Activated naive CD4-positive, alpha-beta T cell treated with anti-CD3 and anti-CD28 coated beads for 36 hours (primary cell): ENCODE measurements around the gene CGRRF1. TPM values are rescaled to one million over a fixed set of nuclear protein-coding genes. Genes with fewer than 3 reads are reported as not detected.

Experiments
- CTCF ChIA-PET: fragments of 350-600 bp; sonication (Branson Sonifier 250); formaldehyde crosslinking; loops from one replicate; lab custom pipeline; 2021; ENCODE audit warnings: antibody characterized with exemption; lab: Charles Lee
- DNase-seq: peaks from one replicate; pipeline ENCODE4 v3.0.0-alpha.2; 2020
- H3K27ac Mint-ChIP-seq: one replicate; pipeline ENCODE4 v1.8.0; 2021; ENCODE audit warnings: mild to moderate bottlenecking, mixed read lengths
- H3K27me3 Mint-ChIP-seq: one replicate; pipeline ENCODE4 v1.8.0; 2021; ENCODE audit warnings: low read depth, mixed read lengths
- H3K36me3 Mint-ChIP-seq: one replicate; pipeline ENCODE4 v1.8.0; 2021; ENCODE audit warnings: low read depth, mixed read lengths
- H3K4me1 Mint-ChIP-seq: one replicate; pipeline ENCODE4 v1.8.0; 2021; ENCODE audit warnings: low read depth, mixed read lengths
- H3K4me3 Mint-ChIP-seq: one replicate; pipeline ENCODE4 v1.8.0; 2021; ENCODE audit warnings: mild to moderate bottlenecking, moderate library complexity, mixed read lengths
- H3K9me3 Mint-ChIP-seq: one replicate; pipeline ENCODE4 v1.8.0; 2021; ENCODE audit warnings: mixed read lengths
- intact Hi-C: fragments of 100-400 bp; cut with micrococcal nuclease; formaldehyde crosslinking; loops from one replicate; pipeline ENCODE4 v1.15.1; 2023
- total RNA-seq, 2 experiments: library from RNA; stranded (reverse); gene quantifications; one replicate each; pipeline ENCODE4 v1.2.3, GENCODE V29; 2021

CGRRF1 gene
- total RNA-seq, 2 experiments from 2014 or later: 9.2 to 9.7 TPM

- intact Hi-C loops: loop anchor here (1.0 to 5.0 kb wide), 3 partner anchors 59 to 314 kb away; no protein-coding TSS in a partner anchor
- H3K9me3 Mint-ChIP-seq: peaks cover 9% of the 10 kb centered on the region
- no peaks in the 10 kb centered on the region for H3K27me3 Mint-ChIP-seq
- H3K36me3 Mint-ChIP-seq: peaks cover 13% of the 10 kb centered on the region
- peak overlapping the region; percentile 79 for H3K27ac Mint-ChIP-seq
- CTCF ChIA-PET: interaction anchor here (0.6 to 8.4 kb wide), 17 partner anchors 9 to 207 kb away, joined by 3 to 217 read pairs (median 4); no protein-coding TSS in a partner anchor
- peak overlapping the region; percentile 94 for H3K4me3 Mint-ChIP-seq
- DNase-seq: peak; percentile 67
- H3K4me1 Mint-ChIP-seq: peaks cover 26% of the 10 kb centered on the region
These were observed 58.2 kb downstream of the CGRRF1 start for GRCh38 chr14:54567639-54568561.

GRCh38 chr14:54568821-54569595 is 59.3 kb downstream of the CGRRF1 start:
- Mint-ChIP-seq H3K4me1 (peaks cover 26% of the 10 kb centered on the region), H3K9me3 (peaks cover 13% of the 10 kb centered on the region), H3K27me3 (no peaks in the 10 kb centered on the region), H3K36me3 (peaks cover 21% of the 10 kb centered on the region), H3K4me3 (peak overlapping the region; percentile 74), H3K27ac (no peak overlapping the region)
- intact Hi-C loops: loop anchor here (5.0 kb wide), 1 partner anchor 313 kb away; no protein-coding TSS in a partner anchor
- no peak for DNase-seq
- CTCF ChIA-PET: interaction anchor here (0.7 to 8.4 kb wide), 7 partner anchors 68 to 206 kb away, joined by 3 to 217 read pairs (median 4); no protein-coding TSS in a partner anchor

DNA sequence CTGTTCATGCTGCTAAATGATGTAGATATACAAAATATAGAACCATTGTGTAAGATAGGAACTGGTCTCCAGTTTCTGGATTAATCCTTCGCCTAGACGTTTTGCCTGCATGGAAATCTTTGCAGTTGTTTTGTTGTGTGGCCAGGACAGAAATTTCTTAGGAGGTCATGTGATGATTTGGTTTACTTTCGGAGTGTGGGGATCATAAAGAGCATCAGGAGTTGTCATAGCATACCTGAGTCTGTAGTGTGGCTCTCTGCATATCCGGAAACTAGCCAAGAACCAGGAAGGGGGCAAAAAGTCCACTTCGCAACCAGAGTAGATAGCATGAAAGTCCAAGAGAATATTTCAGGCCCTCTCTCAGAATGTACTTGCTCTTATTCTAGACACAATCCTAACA is 60.3 kb downstream of the CGRRF1 start:
- Mint-ChIP-seq H3K27ac (no peak overlapping the region), H3K27me3 (no peaks in the 10 kb centered on the region), H3K4me1 (peaks cover 19% of the 10 kb centered on the region), H3K9me3 (peaks cover 13% of the 10 kb centered on the region), H3K36me3 (peaks cover 24% of the 10 kb centered on the region), H3K4me3 (no peak overlapping the region)
- DNase-seq: no peak
- intact Hi-C loops: no loop called here
- CTCF ChIA-PET: interaction anchor here (2.1 to 8.4 kb wide), 2 partner anchors 204 to 205 kb away, joined by 15 to 217 read pairs; no protein-coding TSS in a partner anchor

DNA sequence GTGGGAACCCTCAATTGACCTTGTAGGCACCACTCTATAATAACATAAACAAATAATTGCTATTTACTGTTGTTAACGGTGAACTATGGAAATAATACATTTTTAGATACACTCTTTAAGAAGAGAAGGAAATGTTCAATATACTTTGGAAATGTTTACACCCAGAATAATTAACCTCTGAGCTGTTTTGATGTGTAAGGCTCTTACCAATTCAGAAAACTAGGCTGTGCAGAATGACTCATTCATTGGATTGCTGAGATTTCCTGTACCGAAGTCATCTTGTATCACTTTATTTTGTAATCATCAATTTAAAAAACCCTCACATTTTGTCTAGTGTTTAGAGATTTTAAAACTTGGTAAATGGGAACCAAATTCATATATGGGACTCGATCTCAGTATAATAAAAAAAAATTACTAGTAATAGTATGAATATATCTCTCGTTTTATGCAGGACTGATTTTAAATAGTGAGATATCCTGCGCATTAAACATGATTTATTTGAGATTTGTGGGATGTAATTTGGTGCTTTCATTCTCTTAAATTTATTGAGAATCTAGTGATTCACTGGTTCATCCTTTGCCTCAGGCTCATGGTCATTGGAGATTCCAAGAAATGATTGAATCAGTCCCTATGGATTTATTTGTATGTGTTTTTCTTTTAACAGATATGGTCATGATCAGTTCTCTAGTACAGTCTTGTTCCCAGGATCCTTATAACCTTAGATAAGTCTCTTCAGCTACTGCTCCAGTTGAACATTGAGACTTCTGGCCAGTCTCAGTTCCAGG is 61.1 kb downstream of the CGRRF1 start:
- CTCF ChIA-PET: interaction anchor here (0.7 to 2.1 kb wide), 3 partner anchors 20 to 204 kb away, joined by 3 to 15 read pairs (median 5); no protein-coding TSS in a partner anchor
- Mint-ChIP-seq H3K27me3 (no peaks in the 10 kb centered on the region), H3K4me1 (peaks cover 19% of the 10 kb centered on the region), H3K36me3 (peaks cover 24% of the 10 kb centered on the region), H3K9me3 (peaks cover 13% of the 10 kb centered on the region), H3K4me3 (no peak overlapping the region), H3K27ac (no peak overlapping the region)
- no peak for DNase-seq
- intact Hi-C loops: no loop called here

DNA sequence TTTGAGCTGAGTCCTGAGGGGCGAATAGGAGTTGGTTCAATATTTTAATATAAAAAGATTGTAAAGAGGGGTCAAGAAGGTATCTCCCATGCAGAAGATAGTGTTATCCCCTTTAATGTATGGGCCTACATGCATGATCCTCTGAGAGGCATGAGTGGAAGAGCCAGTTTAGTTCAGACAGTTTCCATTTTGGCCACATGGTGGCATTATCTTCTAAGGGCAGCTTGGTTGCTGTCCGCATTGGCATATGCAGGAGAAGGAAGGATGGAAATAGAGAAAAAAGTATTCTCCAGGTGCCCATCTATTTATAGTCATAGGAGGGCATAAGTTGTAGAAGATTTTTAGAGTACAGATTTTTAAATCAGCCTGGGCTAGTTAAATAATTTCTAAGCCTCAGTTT is 62.6 kb downstream of the CGRRF1 start:
- no peak overlapping the region for H3K27ac Mint-ChIP-seq
- peaks cover 13% of the 10 kb centered on the region for H3K9me3 Mint-ChIP-seq
- CTCF ChIA-PET: interaction anchor here (0.6 to 3.5 kb wide), 8 partner anchors 28 to 203 kb away, joined by 3 to 19 read pairs (median 4); no protein-coding TSS in a partner anchor
- H3K4me3 Mint-ChIP-seq: no peak overlapping the region
- peaks cover 3% of the 10 kb centered on the region for H3K27me3 Mint-ChIP-seq
- H3K4me1 Mint-ChIP-seq: peaks cover 19% of the 10 kb centered on the region
- DNase-seq: peak; percentile 49
- peaks cover 24% of the 10 kb centered on the region for H3K36me3 Mint-ChIP-seq
- intact Hi-C loops: loop anchor here (1.0 kb wide), 2 partner anchors 71 to 119 kb away; no protein-coding TSS in a partner anchor

DNA sequence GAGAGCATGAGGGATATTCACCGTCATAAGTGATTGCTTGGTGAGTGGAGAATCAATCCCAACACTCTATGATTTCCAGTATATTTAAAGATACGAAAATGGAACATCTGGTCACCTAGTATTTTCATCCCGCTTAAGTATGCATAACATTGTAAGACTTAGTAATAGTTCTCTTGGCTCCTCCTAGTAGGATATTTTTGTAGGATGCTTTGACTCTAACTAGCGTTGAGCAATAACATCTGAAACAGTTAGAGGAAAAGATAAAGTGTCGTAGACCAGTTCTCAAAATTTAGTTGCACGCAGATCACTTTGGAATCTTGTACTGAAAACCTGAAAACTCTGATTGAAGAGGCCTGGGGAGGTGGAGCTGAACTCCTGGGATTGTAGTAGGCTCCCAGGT is 64.8 kb downstream of the CGRRF1 start:
- peaks cover 9% of the 10 kb centered on the region for H3K4me1 Mint-ChIP-seq
- peaks cover 22% of the 10 kb centered on the region for H3K36me3 Mint-ChIP-seq
- CTCF ChIA-PET: interaction anchor here (1.2 to 3.5 kb wide), 4 partner anchors 69 to 233 kb away, joined by 3 to 19 read pairs (median 4); no protein-coding TSS in a partner anchor
- no peak overlapping the region for H3K4me3 Mint-ChIP-seq
- peaks cover 13% of the 10 kb centered on the region for H3K9me3 Mint-ChIP-seq
- intact Hi-C loops: no loop called here
- H3K27me3 Mint-ChIP-seq: peaks cover 3% of the 10 kb centered on the region
- no peak overlapping the region for H3K27ac Mint-ChIP-seq
- no peak for DNase-seq

DNA sequence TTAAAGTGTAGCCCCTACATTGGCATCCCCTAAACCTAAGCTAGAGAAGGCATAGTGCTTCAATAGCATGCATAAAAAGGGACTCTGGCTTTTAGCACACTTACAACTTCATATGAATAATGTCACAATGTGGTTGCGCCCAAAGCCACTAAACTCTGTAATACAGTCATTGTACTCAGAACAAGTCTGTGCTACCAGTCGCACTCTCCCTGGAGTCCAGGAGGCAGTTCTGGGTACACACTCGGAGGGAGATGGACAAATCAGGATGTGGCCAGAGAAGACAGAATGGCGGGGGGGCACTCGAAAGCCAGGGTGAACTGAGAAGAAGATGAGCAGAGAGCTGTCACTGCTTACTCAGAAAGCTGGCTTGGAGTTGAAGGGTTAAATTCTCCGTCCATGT is 67.8 kb downstream of the CGRRF1 start:
- peaks cover 3% of the 10 kb centered on the region for H3K27me3 Mint-ChIP-seq
- H3K9me3 Mint-ChIP-seq: peaks cover 6% of the 10 kb centered on the region
- no peak overlapping the region for H3K4me3 Mint-ChIP-seq
- peaks cover 13% of the 10 kb centered on the region for H3K36me3 Mint-ChIP-seq
- no peaks in the 10 kb centered on the region for H3K4me1 Mint-ChIP-seq
- CTCF ChIA-PET: interaction anchor here (0.7 to 1.5 kb wide), 4 partner anchors 10 to 200 kb away, joined by 3 to 5 read pairs (median 3); partner anchors contain the start of gene SAMD4A
- intact Hi-C loops: no loop called here
- H3K27ac Mint-ChIP-seq: no peak overlapping the region
- DNase-seq: no peak

DNA sequence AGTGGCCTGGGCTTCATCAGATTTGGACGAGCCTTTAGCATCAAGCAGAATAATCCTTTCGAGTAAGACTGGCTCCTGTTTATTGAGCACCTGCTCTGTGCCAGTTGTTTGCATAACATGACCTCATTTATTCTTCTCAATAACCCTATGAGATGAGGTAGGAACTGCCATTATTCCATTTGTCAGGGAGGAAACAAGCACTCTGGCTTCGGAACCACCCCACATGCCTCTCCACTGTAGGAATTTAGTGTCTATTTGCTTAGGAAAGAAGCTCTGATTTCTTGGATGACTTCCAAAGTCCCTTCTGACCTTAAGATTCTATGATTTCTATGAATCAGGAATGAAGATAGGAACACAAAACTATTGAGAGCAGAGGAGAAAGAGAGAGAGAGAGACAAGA is 68.3 kb downstream of the CGRRF1 start:
- no peak for DNase-seq
- intact Hi-C loops: no loop called here
- Mint-ChIP-seq H3K9me3 (peaks cover 3% of the 10 kb centered on the region), H3K4me1 (no peaks in the 10 kb centered on the region), H3K4me3 (no peak overlapping the region), H3K27ac (no peak overlapping the region), H3K36me3 (peaks cover 10% of the 10 kb centered on the region), H3K27me3 (peaks cover 3% of the 10 kb centered on the region)
- CTCF ChIA-PET: interaction anchor here (0.7 to 1.5 kb wide), 2 partner anchors 64 to 199 kb away, joined by 3 read pairs; no protein-coding TSS in a partner anchor

DNA sequence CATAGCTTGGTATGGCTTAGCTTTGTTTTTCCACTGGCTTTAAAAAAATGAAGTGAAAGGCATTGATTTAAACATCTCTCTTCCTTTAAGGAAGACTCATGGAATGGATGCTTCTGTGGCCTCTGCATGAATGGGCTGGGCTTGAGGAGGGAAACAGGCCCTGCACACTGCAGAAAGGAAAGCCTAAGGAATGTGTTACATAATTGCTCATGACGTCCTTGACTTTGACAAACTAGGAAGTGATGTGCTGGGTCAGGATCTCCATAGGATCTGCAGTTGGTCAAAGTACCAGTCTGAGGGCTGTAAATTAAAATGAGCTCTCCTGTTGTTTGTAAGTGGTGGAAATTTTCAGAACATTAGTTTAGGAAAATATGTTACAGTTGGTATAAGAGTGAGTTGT is 69.9 kb downstream of the CGRRF1 start:
- intact Hi-C loops: no loop called here
- Mint-ChIP-seq H3K9me3 (no peaks in the 10 kb centered on the region), H3K4me3 (no peak overlapping the region), H3K27me3 (peaks cover 3% of the 10 kb centered on the region), H3K36me3 (peaks cover 2% of the 10 kb centered on the region), H3K4me1 (no peaks in the 10 kb centered on the region), H3K27ac (no peak overlapping the region)
- DNase-seq: no peak
- CTCF ChIA-PET: interaction anchor here (0.6 to 1.2 kb wide), 3 partner anchors 12 to 194 kb away, joined by 3 to 4 read pairs (median 3); no protein-coding TSS in a partner anchor

GRCh38 chr14:54580933-54581332 is 71.2 kb downstream of the CGRRF1 start:
- H3K36me3 Mint-ChIP-seq: peaks cover 2% of the 10 kb centered on the region
- CTCF ChIA-PET: interaction anchor here (1.3 kb wide), 1 partner anchor 10 kb away, joined by 3 read pairs; no protein-coding TSS in a partner anchor
- DNase-seq: no peak
- H3K27ac Mint-ChIP-seq: no peak overlapping the region
- intact Hi-C loops: no loop called here
- no peaks in the 10 kb centered on the region for H3K4me1 Mint-ChIP-seq
- H3K4me3 Mint-ChIP-seq: no peak overlapping the region
- H3K27me3 Mint-ChIP-seq: peaks cover 3% of the 10 kb centered on the region
- no peaks in the 10 kb centered on the region for H3K9me3 Mint-ChIP-seq

DNA sequence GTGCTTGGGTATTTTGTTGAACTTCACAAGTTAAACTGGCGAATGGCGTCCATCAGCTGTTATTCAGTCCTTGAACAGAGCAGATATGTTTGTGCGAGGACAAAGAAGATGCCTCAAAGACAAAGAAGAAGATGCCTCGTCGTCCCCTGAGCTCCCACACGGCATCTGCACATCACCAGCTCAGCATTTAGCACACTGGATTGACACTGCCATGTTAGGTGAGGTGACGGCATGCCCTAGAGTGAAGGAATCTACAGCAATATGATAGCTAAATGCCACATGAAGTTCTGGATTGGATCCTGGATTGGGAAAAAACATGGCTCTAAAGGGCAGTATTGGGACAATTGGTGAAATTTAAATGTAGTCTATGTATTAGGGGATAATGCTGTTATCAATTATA is 72.6 kb downstream of the CGRRF1 start:
- no peak for DNase-seq
- Mint-ChIP-seq H3K9me3 (no peaks in the 10 kb centered on the region), H3K36me3 (peaks cover 4% of the 10 kb centered on the region), H3K27me3 (no peaks in the 10 kb centered on the region), H3K27ac (no peak overlapping the region), H3K4me1 (no peaks in the 10 kb centered on the region), H3K4me3 (no peak overlapping the region)
- CTCF ChIA-PET: interaction anchor here (1.5 kb wide), 2 partner anchors 10 to 49 kb away, joined by 3 to 4 read pairs; no protein-coding TSS in a partner anchor
- intact Hi-C loops: no loop called here
